Cardiac muscle cell (in vitro differentiated cells and primary cell): ENCODE data around the gene SH2D3C. TPM values are rescaled to one million over a fixed set of nuclear protein-coding genes. Genes with fewer than 3 reads are reported as not detected.
"Not testable (repeated sequence)": the region's sequence is repeated elsewhere in the genome, so short reads cannot be mapped to it uniquely, and the experiment has no call there.

ENCODE experiments used
- DNase-seq, 2 donors: peaks; one replicate each; pipeline versions ENCODE4 v3.0.0 to v3.0.0-alpha.2; 2010 to 2017; ENCODE audit warnings: low read depth in 1 of 2, low spot score in 1 of 2
- H3K27ac ChIP-seq: fragments of 200-600 bp; sonication (generic); 2 replicates; pipeline ENCODE4 v1.5.1; 2016
- H3K27me3 ChIP-seq: fragments of 200-600 bp; sonication (generic); 2 replicates; pipeline ENCODE4 v1.6.0; 2016; ENCODE audit warnings: control low read depth
- H3K36me3 ChIP-seq: fragments of 200-600 bp; sonication (generic); 2 replicates; pipeline ENCODE4 v1.5.1; 2016; ENCODE audit warnings: control low read depth
- H3K4me1 ChIP-seq: fragments of 200-600 bp; sonication (generic); 2 replicates; pipeline ENCODE4 v1.8.1; 2017; ENCODE audit warnings: low read depth, mild to moderate bottlenecking, mixed run types
- H3K4me3 ChIP-seq: fragments of 200-600 bp; sonication (generic); 2 replicates; pipeline ENCODE4 v1.5.1; 2016; ENCODE audit warnings: mild to moderate bottlenecking
- H3K9me3 ChIP-seq: fragments of 200-600 bp; sonication (generic); 2 replicates; pipeline ENCODE4 v1.5.1; 2017; ENCODE audit warnings: low read depth, mild to moderate bottlenecking, control low read depth
- CTCF ChIP-seq: IDR thresholded peaks from 2 replicates; pipeline ENCODE4 v1.5.1; 2012; ENCODE audit warnings: low read depth, mild to moderate bottlenecking, low read length
- polyA plus RNA-seq: library from polyadenylated mRNA; unstranded; fragments of >200 nt; fragmentation: Nextera tagmentation; extraction: Ambion mirVana; gene quantifications from 2 replicates; pipeline ENCODE4 v1.2.1, GENCODE V29; 2016
- total RNA-seq: library from RNA; depleted of rRNA; stranded (reverse); fragments of >200 nt; gene quantifications from 2 replicates; pipeline ENCODE4 v1.2.3, GENCODE V29; 2016

The SH2D3C gene
- total and polyA plus RNA-seq, 2 experiments from 2014 or later, result 3.7 to 9.9 TPM

DNA sequence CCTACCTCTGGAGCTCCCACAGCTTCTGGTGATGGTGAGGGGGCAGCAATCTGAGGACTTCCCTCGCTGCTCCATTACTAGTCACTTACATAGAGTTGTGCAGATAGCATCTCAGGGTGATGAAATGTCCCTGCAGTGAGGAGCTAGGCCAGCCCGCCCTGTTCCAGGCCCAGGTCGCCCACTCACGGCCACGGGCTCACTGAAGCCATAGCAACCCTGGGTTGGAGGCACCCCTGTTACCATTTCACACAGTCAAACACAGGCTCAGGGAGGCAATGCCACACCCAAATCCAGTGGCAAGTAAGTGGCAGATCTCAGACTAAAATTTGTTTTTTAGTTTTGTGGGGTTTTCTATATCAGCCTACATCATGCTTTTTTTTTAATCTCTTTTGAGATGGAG is 19.6 kb downstream of the SH2D3C start:
- no peaks in the 10 kb centered on the region for H3K9me3 ChIP-seq
- no peak for TF ChIP-seq CTCF
- no peak overlapping the region for H3K27ac ChIP-seq
- H3K4me3 ChIP-seq, result no peak overlapping the region
- H3K36me3 ChIP-seq, result no peaks in the 10 kb centered on the region
- H3K4me1 ChIP-seq, result no peaks in the 10 kb centered on the region
- H3K27me3 ChIP-seq, result peaks cover 34% of the 10 kb centered on the region
- DNase-seq, result no peak

GRCh38 chr9:127756776-127757175 is 21.7 kb downstream of the SH2D3C start:
- H3K9me3 ChIP-seq, H3K4me3 ChIP-seq, H3K36me3 ChIP-seq, H3K27ac ChIP-seq, DNase-seq, H3K4me1 ChIP-seq: not testable (repeated sequence)
- H3K27me3 ChIP-seq, result peaks cover 55% of the 10 kb centered on the region

GRCh38 chr9:127756233-127756632 is 22.2 kb downstream of the SH2D3C start:
- Histone ChIP-seq H3K36me3 (no peaks in the 10 kb centered on the region), H3K4me1 (no peaks in the 10 kb centered on the region), H3K27ac (no peak overlapping the region), H3K27me3 (peaks cover 58% of the 10 kb centered on the region), H3K9me3 (no peaks in the 10 kb centered on the region), H3K4me3 (no peak overlapping the region)
- DNase-seq, result no peak
- no peak for TF ChIP-seq CTCF

GRCh38 chr9:127755061-127756060 is 23.1 kb downstream of the SH2D3C start:
- Histone ChIP-seq H3K27ac (no peak overlapping the region), H3K9me3 (no peaks in the 10 kb centered on the region), H3K4me1 (no peaks in the 10 kb centered on the region), H3K4me3 (peak overlapping the region; percentile 18), H3K27me3 (peaks cover 58% of the 10 kb centered on the region), H3K36me3 (no peaks in the 10 kb centered on the region)
- TF ChIP-seq CTCF, result no peak
- peak in 1 of 2 donors; percentile 52 for DNase-seq

DNA sequence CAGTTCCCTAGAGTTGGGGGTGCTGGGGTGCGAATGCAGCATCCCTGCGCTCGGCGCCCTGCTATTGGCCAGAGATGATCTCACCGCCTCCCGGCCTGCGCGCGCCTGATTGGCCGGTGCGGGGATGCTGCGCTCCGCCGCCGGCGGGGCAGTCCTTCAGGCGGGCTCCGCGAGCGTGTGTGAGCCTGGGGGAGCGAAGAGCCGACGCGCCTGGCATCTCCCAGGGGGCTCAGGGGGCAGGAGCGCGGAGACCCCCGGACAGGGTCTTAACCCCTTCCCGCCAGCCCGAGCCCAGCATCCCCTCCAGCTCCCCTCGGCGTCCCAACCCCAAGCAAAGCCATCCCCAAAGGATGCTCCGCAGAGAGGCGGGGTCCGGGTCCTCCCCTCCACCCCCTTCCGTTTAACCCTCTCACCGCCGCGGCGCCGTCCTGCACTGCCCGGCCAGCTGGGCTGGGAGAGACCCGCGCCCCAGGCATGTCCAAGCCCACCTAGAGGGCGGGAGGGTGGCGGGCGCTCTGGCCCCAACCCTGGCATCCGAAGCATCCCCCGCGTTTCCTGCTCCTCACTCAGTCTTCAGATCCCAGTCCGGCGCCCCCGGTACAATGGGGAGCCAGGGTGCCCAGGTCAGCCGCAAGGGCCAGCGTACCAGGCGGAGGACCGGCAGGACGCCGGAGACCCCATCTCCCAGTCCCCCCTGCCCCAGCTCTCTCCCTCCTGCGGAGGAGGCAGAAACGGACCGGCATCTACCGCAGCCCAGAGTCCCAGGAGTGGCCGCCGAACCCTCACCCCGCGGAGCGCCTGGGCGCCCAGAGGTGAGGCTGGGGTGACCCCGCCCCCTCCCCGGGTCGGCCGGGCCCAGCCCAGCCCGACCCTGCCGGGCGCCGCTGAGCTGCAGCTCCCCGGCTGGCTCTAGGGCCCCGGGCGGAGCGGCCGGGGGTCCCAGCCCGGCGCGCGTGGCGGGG is 24.1 kb downstream of the SH2D3C start:
- no peaks in the 10 kb centered on the region for H3K4me1 ChIP-seq
- no peaks in the 10 kb centered on the region for H3K9me3 ChIP-seq
- H3K27ac ChIP-seq, result no peak overlapping the region
- peaks cover 58% of the 10 kb centered on the region for H3K27me3 ChIP-seq
- no peak for TF ChIP-seq CTCF
- DNase-seq, result peak in 1 of 2 donors; percentile 49
- H3K36me3 ChIP-seq, result no peaks in the 10 kb centered on the region
- peak overlapping the region; percentile 18 for H3K4me3 ChIP-seq
